Hippocampal formation (tissue), 2 donors: ENCODE measurements around the gene TIMM9.
"Not testable (repeated sequence)": the region's sequence is repeated elsewhere in the genome, so short reads cannot be mapped to it uniquely, and the experiment has no call there.

ENCODE experiments used
- DNase-seq, 2 donors: peaks; one replicate each; lab custom pipeline; 2025; lab: John Stamatoyannopoulos, UW

The TIMM9 gene

DNA sequence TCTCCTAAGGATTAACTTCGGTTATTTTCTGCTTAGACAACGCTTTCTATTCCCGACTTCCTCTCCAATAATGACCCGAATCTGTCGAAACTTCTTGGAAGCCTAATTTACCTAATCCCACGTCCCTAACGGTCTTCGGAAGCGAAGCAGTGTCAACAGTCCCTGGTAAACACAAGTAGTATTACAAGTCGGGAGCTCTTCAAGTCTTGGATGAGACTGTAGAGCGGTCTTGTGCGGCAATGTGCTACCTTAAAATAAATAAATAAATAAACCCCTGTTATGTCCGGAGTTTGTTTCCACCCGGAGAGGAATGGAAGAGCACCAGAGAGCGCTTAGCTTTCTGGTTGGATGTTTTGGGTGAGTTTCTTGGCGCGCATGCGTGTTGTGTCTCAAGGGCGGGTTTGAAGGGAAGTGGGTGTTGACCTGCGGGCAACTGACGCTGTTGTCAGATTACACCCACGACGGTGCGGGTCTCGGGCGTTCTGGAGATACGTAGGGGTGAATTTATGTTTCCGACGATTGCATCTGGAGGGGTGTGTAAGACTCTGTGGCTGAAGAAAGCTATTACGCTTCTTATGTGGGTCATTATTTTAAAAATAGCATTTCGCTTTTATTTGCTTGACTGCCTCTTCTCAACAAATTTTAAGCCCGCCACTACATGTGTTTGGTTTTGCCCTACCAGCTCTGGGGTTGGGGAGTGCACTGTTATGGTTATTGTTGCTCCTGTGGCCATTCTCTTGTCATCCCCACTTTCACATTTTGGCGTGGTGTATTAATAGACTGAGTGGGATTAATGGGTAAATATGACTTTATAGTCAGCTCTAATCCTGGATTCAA is at the start of gene TIMM9, which contains the start of gene KIAA0586:
TIMM9 (minus strand) TSS at position 251 of the 837 bp plus-strand sequence. CDS start 15,586 bp downstream, outside the sequence.
KIAA0586 (plus strand) TSS at position 439 of the 837 bp plus-strand sequence. CDS start 546 bp downstream, outside the sequence.
- DNase-seq, result peak; percentile 88 to 94

DNA sequence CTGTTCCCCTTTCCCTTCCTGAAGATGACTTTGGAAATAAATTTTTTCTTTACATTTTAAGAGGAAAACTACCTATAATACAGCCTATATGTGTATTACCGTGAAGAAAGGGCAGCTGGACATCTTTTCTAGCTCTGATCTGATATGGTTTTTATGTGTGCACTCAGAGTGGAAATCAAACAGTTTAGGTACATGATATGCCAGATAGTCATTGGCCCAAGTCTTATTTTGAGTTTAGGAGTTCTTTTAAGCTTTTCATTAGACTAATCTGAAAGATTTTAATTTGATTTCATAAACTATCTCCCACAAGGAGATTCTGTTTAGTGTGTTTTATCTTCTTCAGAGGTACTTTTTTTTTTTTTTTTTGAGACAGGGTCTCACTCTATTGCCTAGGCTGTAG is 49.0 kb upstream of the TIMM9 start:
- no peak for DNase-seq

GRCh38 chr14:58469309-58469708 is 42.0 kb upstream of the TIMM9 start:
- no peak for DNase-seq

GRCh38 chr14:58467575-58467974 is 40.2 kb upstream of the TIMM9 start:
- DNase-seq, result no peak

DNA sequence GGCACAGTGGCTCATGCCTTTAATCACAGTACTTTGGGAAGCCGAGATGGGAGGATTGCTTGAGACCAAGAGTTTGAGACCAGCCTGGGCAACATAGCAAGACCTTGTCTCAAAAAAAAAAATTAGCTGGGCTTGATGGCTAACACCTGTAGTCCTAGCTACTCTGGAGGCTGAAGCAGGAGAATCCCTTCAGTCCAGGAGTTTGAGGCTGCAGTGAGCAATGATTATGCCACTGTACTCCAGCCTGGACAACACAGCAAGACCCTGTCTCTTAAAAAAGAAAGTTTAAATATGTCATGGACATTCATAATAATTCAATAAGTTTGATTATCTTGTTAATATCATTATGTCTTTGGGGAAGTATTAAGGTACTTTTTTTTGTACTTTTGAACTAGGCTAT is 39.1 kb upstream of the TIMM9 start:
- DNase-seq, result no peak

DNA sequence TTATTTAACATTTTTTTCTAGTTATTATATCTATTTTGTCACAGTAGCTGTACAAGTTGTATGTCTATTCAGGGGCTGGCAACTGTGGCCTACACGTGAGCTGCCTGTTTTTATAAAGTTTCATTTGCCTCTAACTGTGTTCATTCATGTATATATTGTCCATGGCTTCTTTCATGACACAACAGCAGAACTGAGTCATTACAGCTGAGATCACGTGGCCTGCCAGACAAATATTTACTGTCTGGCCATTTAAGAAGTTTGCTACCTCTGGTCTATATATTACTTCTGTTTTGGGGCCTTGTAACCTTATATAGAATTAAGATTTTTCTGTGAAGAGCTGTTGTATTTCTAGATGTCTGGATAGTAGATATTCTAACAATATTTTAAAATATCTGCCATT is 38.1 kb upstream of the TIMM9 start:
- no peak for DNase-seq

GRCh38 chr14:58464652-58465051 is 37.3 kb upstream of the TIMM9 start:
- no peak for DNase-seq

GRCh38 chr14:58463147-58463546 is 35.8 kb upstream of the TIMM9 start:
- no peak for DNase-seq

DNA sequence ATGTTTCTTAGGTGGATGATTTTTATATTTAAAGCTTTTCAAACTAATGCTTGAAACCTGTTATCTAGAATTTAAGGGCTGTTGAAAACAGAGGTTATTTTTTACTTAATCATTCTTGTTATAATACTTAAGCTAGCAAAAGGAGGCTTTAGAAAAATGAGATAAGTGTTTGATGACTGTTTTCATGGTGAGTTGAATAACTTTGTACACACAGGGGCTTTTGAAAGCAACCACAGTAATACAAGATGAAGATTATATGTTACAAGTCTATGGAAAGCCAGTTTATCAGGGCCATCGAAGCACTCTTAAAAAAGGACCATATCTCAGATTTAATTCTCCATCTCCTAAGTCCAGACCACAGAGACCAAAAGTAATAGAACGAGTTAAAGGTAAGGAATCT is 33.4 kb upstream of the TIMM9 start:
- no peak for DNase-seq

DNA sequence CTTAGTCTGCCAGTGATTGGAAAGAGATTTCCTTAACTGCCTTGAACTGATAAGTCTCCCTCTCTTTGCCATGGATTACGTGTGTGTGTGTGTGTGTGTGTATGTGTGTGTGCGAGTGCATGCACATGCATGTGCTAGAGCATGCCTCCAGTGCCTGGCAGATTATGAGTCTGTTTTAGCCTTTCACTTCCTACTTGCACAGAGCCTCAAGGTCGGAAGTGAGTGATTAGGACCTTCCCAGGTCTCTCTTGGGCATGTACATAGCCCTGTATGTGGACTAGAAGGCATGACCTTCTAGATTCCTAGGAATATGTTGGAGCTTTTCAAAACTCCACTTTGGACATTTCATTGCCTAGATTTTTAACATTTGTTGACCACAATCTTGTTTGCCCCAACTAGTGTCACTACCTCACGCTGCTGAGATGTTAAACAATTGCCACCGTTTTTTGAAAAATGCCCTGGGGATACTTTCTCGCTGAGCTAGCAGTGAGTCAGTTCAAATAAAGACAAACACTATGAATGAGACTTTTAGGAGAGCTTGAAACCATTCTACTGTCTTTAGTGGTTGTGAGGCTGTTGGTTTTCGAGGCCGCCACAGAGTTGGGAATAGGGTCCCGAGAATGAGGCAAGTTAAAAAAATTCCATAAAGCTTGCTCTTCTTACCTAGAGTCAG is 28.4 kb upstream of the TIMM9 start:
- no peak for DNase-seq

- no peak for DNase-seq
Observed at GRCh38 chr14:58444627-58445026, 17.3 kb upstream of the TIMM9 start.

GRCh38 chr14:58439476-58439875 is 12.1 kb upstream of the TIMM9 start:
- DNase-seq, result no peak

DNA sequence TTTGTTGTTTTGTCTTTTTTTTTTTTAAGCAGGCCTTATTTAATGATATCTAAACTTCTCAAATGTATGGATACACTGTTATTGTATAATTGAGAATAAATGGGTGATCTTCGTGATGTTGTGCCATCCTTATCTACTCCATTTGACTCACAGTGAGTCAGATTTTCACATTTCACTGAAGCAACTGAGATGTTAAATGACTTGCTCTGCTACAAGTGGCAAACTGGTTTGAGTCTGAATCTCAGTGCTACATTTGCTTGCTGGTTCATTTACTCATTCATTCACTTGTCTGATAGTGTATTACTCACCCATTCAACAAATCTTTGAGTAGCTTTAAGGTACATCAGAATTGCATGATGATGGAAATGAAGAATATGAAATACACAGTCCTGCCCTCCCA is 2.8 kb upstream of the TIMM9 start:
- no peak for DNase-seq

DNA sequence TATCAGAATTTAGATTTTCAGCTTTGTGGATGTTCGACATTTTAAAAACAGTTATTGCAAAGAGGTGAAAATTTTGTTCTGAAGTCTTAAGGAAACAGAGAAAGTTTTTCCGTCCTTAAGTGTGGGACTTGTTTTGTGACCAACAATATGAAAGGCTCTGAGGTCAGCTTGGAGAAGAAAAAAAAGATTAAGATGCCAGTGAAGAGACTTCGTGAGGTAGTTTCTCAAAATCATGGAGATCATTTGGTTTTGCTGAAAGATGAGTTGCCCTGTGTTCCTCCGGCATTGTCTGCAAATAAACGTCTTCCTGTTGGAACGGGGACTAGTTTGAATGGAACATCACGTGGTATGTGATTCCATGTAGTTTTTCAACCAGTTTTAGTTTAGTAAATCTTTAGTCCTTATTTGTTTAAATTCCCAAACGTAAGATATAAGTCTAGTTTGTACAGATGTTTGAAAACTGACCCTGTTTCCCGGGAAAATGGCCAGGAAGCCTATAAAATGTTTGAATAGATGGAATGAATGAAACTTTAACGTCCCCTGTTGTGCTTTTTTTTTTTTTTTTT is 870 bp upstream of the TIMM9 start:
- DNase-seq, result no peak

DNA sequence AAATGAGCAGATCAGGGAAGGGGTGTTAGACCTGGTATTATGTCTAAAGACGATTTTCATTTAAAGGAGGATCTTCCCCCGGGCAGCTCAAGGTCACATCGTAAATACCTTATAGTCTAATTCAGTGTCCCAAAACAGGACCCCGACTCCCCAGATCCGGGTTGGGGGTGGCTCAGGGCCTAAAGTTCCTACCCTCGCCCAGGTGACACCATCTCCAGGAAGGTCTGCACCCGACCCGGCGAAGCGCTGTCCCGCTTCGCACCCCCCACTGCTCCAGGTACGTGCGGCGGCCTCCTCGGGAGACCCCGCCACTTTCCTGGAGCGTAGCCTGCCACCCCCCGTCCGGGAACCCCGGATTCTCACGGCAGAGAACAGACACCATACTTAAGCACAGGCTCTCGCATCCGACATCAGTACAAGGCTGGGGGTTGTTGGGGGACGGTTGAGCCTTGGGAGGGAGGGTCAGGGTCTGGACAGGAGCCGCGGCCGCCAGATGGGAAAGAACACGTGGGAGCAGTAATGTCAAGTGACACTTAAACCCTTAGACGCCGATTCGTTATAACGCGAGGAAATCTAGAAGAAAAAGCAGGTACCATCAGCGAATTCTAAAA is 556 bp downstream of the TIMM9 start:
- peak; percentile 53 to 87 for DNase-seq

DNA sequence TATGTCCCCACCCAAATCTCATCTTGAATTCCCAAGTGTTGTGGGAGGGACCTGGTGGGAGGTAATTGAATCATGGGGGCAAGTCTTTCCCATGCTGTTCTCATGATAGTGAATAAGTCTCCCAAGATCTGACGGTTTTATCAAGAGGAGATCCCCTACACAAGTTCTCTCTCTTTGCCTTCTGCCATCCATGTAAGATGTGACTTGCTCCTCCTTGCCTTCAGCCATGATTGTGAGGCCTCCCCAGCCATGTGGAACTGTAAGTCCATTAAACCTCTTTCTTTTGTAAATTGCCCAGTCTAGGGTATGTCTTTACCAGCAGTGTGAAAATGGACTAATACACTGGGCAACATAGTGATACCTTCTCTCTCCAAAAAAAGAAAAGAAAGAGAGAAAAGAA is 10.4 kb downstream of the TIMM9 start:
- not testable (repeated sequence) for DNase-seq

DNA sequence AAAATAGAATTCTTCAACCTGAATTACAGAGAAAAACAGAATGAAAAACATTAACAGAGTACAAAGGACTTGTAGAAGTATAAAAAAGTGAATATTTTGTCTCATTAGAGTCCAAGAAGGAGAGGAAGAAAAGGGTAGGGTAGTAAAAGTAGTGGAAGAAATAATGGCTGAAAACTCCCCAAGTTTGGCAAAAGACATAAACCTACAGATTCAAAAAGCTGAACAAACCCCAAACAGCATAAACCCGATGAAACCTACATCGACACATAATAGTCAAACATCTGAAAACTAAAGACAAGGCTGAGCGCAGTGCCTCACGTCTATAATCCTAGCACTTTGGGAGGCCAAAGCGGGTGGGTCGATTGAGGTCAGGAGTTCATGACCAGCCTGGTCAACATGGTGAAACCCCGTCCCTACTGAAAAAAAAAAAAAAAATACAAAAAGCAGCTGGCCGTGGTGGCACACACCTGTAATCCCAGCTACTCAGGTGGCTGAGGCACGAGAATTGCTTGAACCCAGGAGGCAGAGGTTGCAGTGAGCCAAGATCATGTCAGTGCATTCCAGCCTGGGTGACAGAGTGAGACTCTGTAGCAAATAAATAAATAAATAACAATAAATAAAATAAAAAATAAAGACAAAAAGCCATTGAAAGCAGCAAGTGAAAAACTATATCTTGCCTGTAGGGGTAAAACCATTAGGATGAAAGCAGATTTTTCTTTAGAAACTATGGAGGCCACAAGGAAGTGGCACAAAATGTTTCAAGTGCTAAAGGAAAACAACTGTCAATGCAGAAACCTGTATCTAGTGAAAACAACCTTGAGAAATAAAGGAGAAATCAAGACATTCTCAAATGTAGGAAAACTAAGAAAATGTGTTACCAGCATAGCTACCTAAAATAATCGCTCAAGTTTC is 11.4 kb downstream of the TIMM9 start:
- DNase-seq, result no peak

GRCh38 chr14:58414845-58415244 is 12.5 kb downstream of the TIMM9 start:
- no peak for DNase-seq

DNA sequence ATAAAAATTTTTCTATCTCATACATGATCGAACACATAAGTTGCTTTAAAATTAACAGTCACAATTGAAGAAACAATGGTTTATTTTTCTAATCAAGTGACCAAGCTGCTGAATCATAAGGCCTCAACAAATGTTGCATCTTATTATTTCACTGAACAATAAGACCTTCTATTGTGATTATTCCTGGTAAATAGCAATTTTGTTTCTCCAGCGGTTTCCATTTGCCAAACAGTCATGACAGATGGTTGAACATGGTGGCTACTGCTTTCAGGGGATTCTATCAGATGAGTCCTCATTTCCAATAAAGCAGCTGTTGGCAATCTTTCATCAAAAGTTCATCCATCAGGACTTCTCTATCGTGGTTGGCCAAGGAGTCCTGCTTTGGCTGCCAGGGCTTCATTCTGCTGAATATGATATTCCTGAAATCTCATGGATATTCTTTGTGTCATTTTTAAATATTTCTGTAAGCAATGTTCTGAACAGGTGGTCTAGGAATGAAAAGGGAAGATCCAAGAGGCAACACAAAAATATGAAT is 18.6 kb downstream of the TIMM9 start:
- peak in 1 of 2 donors; percentile 81 for DNase-seq

DNA sequence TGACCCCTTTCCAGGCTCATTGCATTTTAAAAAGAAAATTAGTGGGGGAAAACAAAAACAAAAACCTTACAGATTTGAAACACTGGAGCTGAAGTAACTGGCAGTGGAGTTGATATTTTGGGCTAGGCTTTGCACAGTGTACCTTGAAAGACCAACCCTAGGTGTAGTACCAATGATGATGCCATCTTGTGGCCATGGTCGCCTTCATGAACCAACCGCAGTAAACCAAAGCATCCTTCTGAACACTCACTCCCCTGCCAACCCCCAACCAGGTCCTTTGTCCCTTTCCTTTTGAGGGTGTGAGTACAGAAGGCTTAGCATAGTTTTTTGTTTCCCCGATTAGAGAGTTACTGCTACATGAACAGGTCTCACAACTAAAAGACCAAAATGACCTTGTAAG is 25.7 kb downstream of the TIMM9 start:
- DNase-seq, result no peak

DNA sequence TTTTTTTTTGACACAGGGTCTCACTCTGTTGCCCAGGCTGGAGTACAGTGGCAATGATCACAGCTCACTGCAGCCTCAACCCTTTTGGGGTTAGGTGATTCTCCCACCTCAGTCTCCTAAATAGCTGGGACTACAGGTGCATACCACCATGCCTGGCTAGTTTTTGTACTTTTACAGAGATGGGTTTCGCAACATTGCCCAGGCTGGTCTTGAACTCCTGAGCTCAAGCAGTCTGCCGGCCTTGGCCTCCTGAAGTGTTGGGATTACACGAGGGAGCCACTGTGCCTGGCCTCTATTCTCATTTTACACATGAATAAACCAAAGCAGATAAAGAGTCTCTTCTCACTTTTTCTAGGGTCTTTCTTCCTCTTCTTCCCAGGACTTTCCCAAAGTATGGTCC is 28.4 kb downstream of the TIMM9 start:
- no peak for DNase-seq
